Brain microvascular endothelial cell (primary cell): ENCODE measurements around the gene SPRY1.

Experiments
- DNase-seq: peaks from one replicate; pipeline ENCODE4 v3.0.0-alpha.2; 2020
- H3K27ac ChIP-seq: fragments of 250-450 bp; sonication (Bioruptor Pico); 2 replicates; pipeline ENCODE4 v1.5.1; 2020; ENCODE audit warnings: mild to moderate bottlenecking, moderate library complexity
- H3K27me3 ChIP-seq: fragments of 250-450 bp; sonication (Bioruptor Pico); replicated peaks from 2 replicates; pipeline ENCODE4 v1.5.1; 2020; ENCODE audit warnings: mild to moderate bottlenecking
- H3K36me3 ChIP-seq: fragments of 250-450 bp; sonication (Bioruptor Pico); replicated peaks from 2 replicates; pipeline ENCODE4 v1.5.1; 2020; ENCODE audit warnings: mild to moderate bottlenecking
- H3K4me3 ChIP-seq: 2 replicates; pipeline ENCODE4 v1.5.1; 2011; ENCODE audit warnings: low read depth, mild to moderate bottlenecking, control low read depth, low read length, moderate library complexity
- in situ Hi-C: cut with HindIII; loops from 2 replicates; pipeline ENCODE4 v1.10.0; 2017; ENCODE audit warnings: low sequenced_read_pairs, low pct_ligation_motif_present
- TF ChIP-seq, protein P1 (sequence below): IDR thresholded peaks from 2 replicates; pipeline ENCODE4 v1.5.1; 2011; ENCODE audit warnings: low read depth, mild to moderate bottlenecking, moderate library complexity, low read length, control low read depth, inconsistent platforms; ENCODE audit errors: missing control alignments

Gene SPRY1

GRCh38 chr4:123393721-123394120 lies 2.9 kb upstream of the SPRY1 start:
- TF ChIP-seq, protein P1, sequence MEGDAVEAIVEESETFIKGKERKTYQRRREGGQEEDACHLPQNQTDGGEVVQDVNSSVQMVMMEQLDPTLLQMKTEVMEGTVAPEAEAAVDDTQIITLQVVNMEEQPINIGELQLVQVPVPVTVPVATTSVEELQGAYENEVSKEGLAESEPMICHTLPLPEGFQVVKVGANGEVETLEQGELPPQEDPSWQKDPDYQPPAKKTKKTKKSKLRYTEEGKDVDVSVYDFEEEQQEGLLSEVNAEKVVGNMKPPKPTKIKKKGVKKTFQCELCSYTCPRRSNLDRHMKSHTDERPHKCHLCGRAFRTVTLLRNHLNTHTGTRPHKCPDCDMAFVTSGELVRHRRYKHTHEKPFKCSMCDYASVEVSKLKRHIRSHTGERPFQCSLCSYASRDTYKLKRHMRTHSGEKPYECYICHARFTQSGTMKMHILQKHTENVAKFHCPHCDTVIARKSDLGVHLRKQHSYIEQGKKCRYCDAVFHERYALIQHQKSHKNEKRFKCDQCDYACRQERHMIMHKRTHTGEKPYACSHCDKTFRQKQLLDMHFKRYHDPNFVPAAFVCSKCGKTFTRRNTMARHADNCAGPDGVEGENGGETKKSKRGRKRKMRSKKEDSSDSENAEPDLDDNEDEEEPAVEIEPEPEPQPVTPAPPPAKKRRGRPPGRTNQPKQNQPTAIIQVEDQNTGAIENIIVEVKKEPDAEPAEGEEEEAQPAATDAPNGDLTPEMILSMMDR: no peak
- in situ Hi-C loops: no loop called here
- H3K27ac ChIP-seq: no peak overlapping the region
- H3K36me3 ChIP-seq: no peaks in the 10 kb centered on the region
- no peak for DNase-seq
- no peaks in the 10 kb centered on the region for H3K27me3 ChIP-seq
- no peak overlapping the region for H3K4me3 ChIP-seq

DNA sequence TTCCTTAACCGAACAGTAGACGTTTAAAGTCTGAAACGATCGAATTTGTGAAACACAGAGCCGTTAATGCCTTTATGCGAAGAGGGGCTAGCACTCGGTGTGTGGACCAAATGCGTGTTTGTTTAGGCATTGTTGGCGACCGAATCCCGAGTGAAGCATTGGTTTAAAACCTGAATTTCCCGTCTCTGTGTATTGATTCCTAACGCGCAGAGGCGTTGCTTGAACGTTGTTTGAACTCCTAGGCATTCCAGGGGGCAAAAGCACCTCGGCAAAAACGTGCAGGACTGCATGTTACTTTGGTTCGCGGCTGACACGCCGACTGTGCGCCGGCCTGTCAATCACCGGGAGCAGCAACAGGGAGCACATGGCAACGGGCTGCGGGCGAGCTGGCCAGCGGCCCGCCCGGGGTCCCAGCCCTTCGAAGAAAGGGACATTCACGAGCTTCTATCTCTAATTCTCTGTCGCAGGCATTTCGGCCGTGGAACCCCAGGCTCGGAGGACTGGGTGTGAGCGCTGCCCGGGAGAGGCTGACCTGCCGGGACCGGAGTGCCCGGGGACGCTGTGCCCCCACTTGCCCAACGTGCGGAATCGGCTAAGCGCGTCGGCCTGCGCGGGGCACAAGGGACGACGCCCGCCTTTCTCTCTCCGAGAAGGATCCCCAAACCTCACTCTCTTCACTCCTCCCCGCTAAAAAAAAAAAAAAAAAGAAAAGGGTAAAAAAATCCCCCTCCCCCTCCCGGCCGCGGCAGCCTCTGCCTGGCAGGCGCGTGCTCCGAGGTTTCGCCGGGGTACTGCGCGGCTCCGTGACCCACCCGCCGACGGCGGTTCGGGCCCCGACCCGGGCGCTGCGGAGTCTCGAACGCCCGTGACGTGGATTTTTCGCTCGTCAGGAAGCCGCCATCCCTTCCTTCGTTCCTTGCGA lies 810 bp downstream of the SPRY1 start:
- H3K36me3 ChIP-seq: peaks cover 7% of the 10 kb centered on the region
- in situ Hi-C loops: no loop called here
- H3K27ac ChIP-seq: peak overlapping the region; percentile 73
- H3K4me3 ChIP-seq: peak overlapping the region; percentile 81
- DNase-seq: peak; percentile 40
- H3K27me3 ChIP-seq: no peaks in the 10 kb centered on the region
- TF ChIP-seq, protein P1: no peak

DNA sequence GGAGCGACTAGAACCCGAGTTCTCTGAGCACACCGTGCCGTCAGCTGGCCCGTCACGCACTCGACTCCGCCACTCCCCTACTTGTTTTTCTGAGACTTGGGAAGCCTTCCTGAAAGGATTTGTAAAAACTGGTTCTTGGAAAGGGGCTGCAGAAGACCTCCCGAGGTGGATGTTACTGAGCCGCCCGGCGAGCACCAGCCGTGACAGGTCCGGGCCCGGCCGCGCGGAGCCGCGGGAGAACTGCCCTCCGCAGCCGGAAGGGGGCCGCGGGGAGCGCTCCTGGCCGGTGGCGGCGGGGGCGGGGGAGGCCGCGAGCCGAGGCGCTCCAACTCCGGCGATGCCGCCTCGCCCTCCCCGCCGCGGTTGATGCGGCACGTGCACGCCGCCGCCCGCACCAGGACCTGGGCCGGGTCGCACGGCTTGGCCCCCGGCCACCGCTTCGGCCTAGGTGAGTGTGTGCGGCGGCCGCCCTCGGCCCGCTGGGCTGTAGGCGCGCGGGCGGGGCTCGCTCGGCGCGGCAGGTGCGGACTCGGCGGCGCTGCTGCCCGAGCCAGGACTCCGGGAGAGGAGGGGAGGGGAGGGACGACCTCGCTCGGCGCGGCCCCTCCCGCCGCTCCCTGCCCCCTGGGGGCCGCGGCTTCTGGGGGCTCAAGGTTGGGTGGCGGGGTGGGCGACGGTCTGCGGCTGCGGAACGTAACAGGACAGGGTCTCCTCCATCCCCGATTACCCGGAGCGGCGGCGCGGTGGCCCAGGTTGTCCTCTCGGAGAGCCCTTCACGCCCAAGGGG lies 1.7 kb downstream of the SPRY1 start:
- Histone ChIP-seq H3K36me3 (peaks cover 10% of the 10 kb centered on the region), H3K27ac (peak overlapping the region; percentile 73), H3K27me3 (no peaks in the 10 kb centered on the region), H3K4me3 (peak overlapping the region; percentile 81)
- TF ChIP-seq, protein P1: peak; percentile 45
- peak; percentile 50 for DNase-seq
- in situ Hi-C loops: no loop called here

GRCh38 chr4:123398853-123399626 lies 2.4 kb downstream of the SPRY1 start:
- peak; percentile 71 for DNase-seq
- H3K27me3 ChIP-seq: no peaks in the 10 kb centered on the region
- H3K36me3 ChIP-seq: peaks cover 10% of the 10 kb centered on the region
- H3K27ac ChIP-seq: peak overlapping the region; percentile 49
- TF ChIP-seq, protein P1: peak; percentile 45
- in situ Hi-C loops: no loop called here
- peak overlapping the region; percentile 81 for H3K4me3 ChIP-seq

GRCh38 chr4:123399627-123400358 lies 3.2 kb downstream of the SPRY1 start:
- Histone ChIP-seq H3K27me3 (no peaks in the 10 kb centered on the region), H3K27ac (peak overlapping the region; percentile 49), H3K36me3 (peaks cover 10% of the 10 kb centered on the region), H3K4me3 (peak overlapping the region; percentile 81)
- DNase-seq: peak; percentile 36
- TF ChIP-seq, protein P1: no peak
- in situ Hi-C loops: no loop called here
